Hepatocyte (in vitro differentiated cells): ENCODE data around the gene LDLRAD3. TPM values are rescaled to one million over a fixed set of nuclear protein-coding genes. Genes with fewer than 3 reads are reported as not detected.
"Not testable (repeated sequence)": the region's sequence is repeated elsewhere in the genome, so short reads cannot be mapped to it uniquely, and the experiment has no call there.

Experiments used
- DNase-seq: peaks from one replicate; pipeline ENCODE4 v3.0.0-alpha.2; 2016; ENCODE audit warnings: low spot score
- H2AFZ ChIP-seq: fragments of 200-600 bp; sonication (generic); 2 replicates; pipeline ENCODE4 v1.6.0; 2016; ENCODE audit warnings: antibody characterized with exemption, mild to moderate bottlenecking
- H3K27ac ChIP-seq: fragments of 200-600 bp; sonication (generic); 2 replicates; pipeline ENCODE4 v1.5.1; 2016; ENCODE audit warnings: mild to moderate bottlenecking
- H3K27me3 ChIP-seq: fragments of 200-600 bp; sonication (generic); 2 replicates; pipeline ENCODE4 v1.6.1; 2016
- H3K36me3 ChIP-seq: fragments of 200-600 bp; sonication (generic); replicated peaks from 2 replicates; pipeline ENCODE4 v1.5.1; 2016; ENCODE audit warnings: low read depth; ENCODE audit not compliant: insufficient read depth
- H3K4me1 ChIP-seq: fragments of 200-600 bp; sonication (generic); 2 replicates; pipeline ENCODE4 v1.5.1; 2016; ENCODE audit warnings: mild to moderate bottlenecking, moderate library complexity; ENCODE audit not compliant: insufficient read depth
- H3K4me2 ChIP-seq: fragments of 200-600 bp; sonication (generic); 2 replicates; pipeline ENCODE4 v1.6.0; 2016
- H3K4me3 ChIP-seq: fragments of 200-600 bp; sonication (generic); 2 replicates; pipeline ENCODE4 v1.5.1; 2016; ENCODE audit warnings: mild to moderate bottlenecking
- H3K79me2 ChIP-seq: fragments of 200-600 bp; sonication (generic); 2 replicates; pipeline ENCODE4 v1.6.0; 2017; ENCODE audit warnings: mild to moderate bottlenecking
- H3K9me2 ChIP-seq: fragments of 200-600 bp; sonication (generic); replicated peaks from 2 replicates; pipeline ENCODE4 v1.6.0; 2017; ENCODE audit warnings: mild to moderate bottlenecking; ENCODE audit not compliant: insufficient read depth
- H3K9me3 ChIP-seq: fragments of 200-600 bp; sonication (generic); 2 replicates; pipeline ENCODE4 v1.5.1; 2016; ENCODE audit warnings: low read depth, mild to moderate bottlenecking
- H4K20me1 ChIP-seq: fragments of 200-600 bp; sonication (generic); 2 replicates; pipeline ENCODE4 v1.6.0; 2016; ENCODE audit warnings: mild to moderate bottlenecking; ENCODE audit not compliant: insufficient read depth, poor library complexity, severe bottlenecking
- CTCF ChIP-seq: fragments of 200-600 bp; sonication (generic); IDR thresholded peaks from 2 replicates; pipeline ENCODE4 v1.5.1; 2016; ENCODE audit warnings: antibody characterized with exemption, mild to moderate bottlenecking; ENCODE audit not compliant: poor library complexity
- EZH2 ChIP-seq: fragments of 200-600 bp; sonication (generic); IDR thresholded peaks from 2 replicates; pipeline ENCODE4 v1.6.1; 2016; ENCODE audit warnings: antibody characterized with exemption, mild to moderate bottlenecking, borderline replicate concordance
- EZH2phosphoT487 ChIP-seq: fragments of 200-600 bp; sonication (generic); IDR thresholded peaks from one replicate; pipeline ENCODE4 v1.6.1; 2018; ENCODE audit warnings: antibody characterized with exemption, mild to moderate bottlenecking, low read depth, moderate library complexity; ENCODE audit not compliant: unreplicated experiment, severe bottlenecking
- WGBS: methylation state at CpG from one replicate; pipeline ENCODE4 v1.1.6; 2016; ENCODE audit warnings: low lambda C conversion rate; ENCODE audit errors: missing lambda C conversion rate; 5-methylcytosine and 5-hydroxymethylcytosine counted together
- polyA plus RNA-seq: library from polyadenylated mRNA; unstranded; fragments of >200 nt; fragmentation: Nextera tagmentation; extraction: Ambion mirVana; gene quantifications from 2 replicates; pipeline ENCODE4 v1.2.1, GENCODE V29; 2016
- total RNA-seq: library from RNA; depleted of rRNA; stranded (reverse); fragments of >200 nt; gene quantifications from 2 replicates; pipeline ENCODE4 v1.2.3, GENCODE V29; 2014

LDLRAD3 gene
- total and polyA plus RNA-seq, 2 experiments from 2014 or later, result 12.2 TPM

GRCh38 chr11:36012455-36012854 is 68.6 kb downstream of the LDLRAD3 start:
- H3K36me3 ChIP-seq, result no peaks in the 10 kb centered on the region
- no peaks in the 10 kb centered on the region for H4K20me1 ChIP-seq
- no peak for DNase-seq
- H3K4me2 ChIP-seq, result no peak overlapping the region
- no peaks in the 10 kb centered on the region for H3K9me2 ChIP-seq
- H3K4me3 ChIP-seq, result no peak overlapping the region
- H3K9me3 ChIP-seq, result no peaks in the 10 kb centered on the region
- 76% methylated on average over 5 of the region's 5 CpGs for WGBS
- TF ChIP-seq CTCF, result no peak
- no peak for TF ChIP-seq EZH2phosphoT487
- TF ChIP-seq EZH2, result no peak
- no peak overlapping the region for H3K27ac ChIP-seq
- no peak overlapping the region for H2AFZ ChIP-seq
- H3K79me2 ChIP-seq, result peaks cover 15% of the 10 kb centered on the region
- no peaks in the 10 kb centered on the region for H3K27me3 ChIP-seq
- H3K4me1 ChIP-seq, result peaks cover 3% of the 10 kb centered on the region

GRCh38 chr11:36012979-36013378 is 69.1 kb downstream of the LDLRAD3 start:
- no peaks in the 10 kb centered on the region for H4K20me1 ChIP-seq
- peaks cover 3% of the 10 kb centered on the region for H3K4me1 ChIP-seq
- no peak for DNase-seq
- no peaks in the 10 kb centered on the region for H3K36me3 ChIP-seq
- peaks cover 15% of the 10 kb centered on the region for H3K79me2 ChIP-seq
- H3K27me3 ChIP-seq, result no peaks in the 10 kb centered on the region
- no peak for TF ChIP-seq CTCF
- TF ChIP-seq EZH2, result no peak
- TF ChIP-seq EZH2phosphoT487, result no peak
- H2AFZ ChIP-seq, result no peak overlapping the region
- no peak overlapping the region for H3K4me3 ChIP-seq
- H3K27ac ChIP-seq, result no peak overlapping the region
- WGBS, result 85% methylated on average over 2 of the region's 2 CpGs
- no peak overlapping the region for H3K4me2 ChIP-seq
- no peaks in the 10 kb centered on the region for H3K9me3 ChIP-seq
- no peaks in the 10 kb centered on the region for H3K9me2 ChIP-seq

- not testable (repeated sequence) for H2AFZ ChIP-seq, H3K27ac ChIP-seq, H4K20me1 ChIP-seq, H3K4me2 ChIP-seq, H3K27me3 ChIP-seq, H3K36me3 ChIP-seq, H3K4me1 ChIP-seq, H3K4me3 ChIP-seq, H3K9me3 ChIP-seq, DNase-seq, H3K9me2 ChIP-seq
- 89% methylated on average over 1 of the region's 1 CpG for WGBS
- peaks cover 13% of the 10 kb centered on the region for H3K79me2 ChIP-seq
Measured at GRCh38 chr11:36013446-36013845, 69.6 kb downstream of the LDLRAD3 start.

- H3K4me3 ChIP-seq, result no peak overlapping the region
- 88% methylated on average over 8 of the region's 8 CpGs for WGBS
- TF ChIP-seq EZH2, result no peak
- no peak for TF ChIP-seq CTCF
- no peak for TF ChIP-seq EZH2phosphoT487
- no peaks in the 10 kb centered on the region for H3K9me2 ChIP-seq
- H3K27ac ChIP-seq, result no peak overlapping the region
- H3K4me1 ChIP-seq, result peaks cover 3% of the 10 kb centered on the region
- no peaks in the 10 kb centered on the region for H4K20me1 ChIP-seq
- no peaks in the 10 kb centered on the region for H3K27me3 ChIP-seq
- no peaks in the 10 kb centered on the region for H3K9me3 ChIP-seq
- H3K4me2 ChIP-seq, result no peak overlapping the region
- no peaks in the 10 kb centered on the region for H3K36me3 ChIP-seq
- peaks cover 14% of the 10 kb centered on the region for H3K79me2 ChIP-seq
- DNase-seq, result no peak
- no peak overlapping the region for H2AFZ ChIP-seq
Measured at GRCh38 chr11:36013950-36014897, 70.4 kb downstream of the LDLRAD3 start.
